ENCODE measurements around the gene ASPA. TPM values are rescaled to one million over a fixed set of nuclear protein-coding genes. Genes with fewer than 3 reads are reported as not detected.

ASPA gene
- polyA plus RNA-seq, 1 of the 3 experiments (the other 2 are of a cell fraction): not detected

DNA sequence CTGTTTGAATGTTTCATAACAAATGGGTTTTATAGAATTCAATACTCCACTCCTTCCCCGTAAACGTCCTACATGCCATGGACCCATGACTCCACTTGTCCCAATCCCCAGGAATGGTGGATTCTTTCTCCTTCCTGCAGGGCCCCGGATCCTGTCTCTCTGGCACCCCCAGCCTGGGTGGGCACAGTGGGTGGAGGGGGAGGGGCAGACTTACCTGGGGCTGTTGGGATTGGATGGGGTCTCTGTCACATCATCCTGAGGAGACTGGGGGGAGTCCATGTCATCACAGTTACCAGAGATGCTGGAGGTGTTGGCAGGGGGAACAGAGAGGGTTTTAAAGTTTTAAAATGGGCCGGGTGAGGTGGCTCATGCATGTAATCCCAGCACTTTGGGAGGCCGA, 68.6 kb downstream of the ASPA start:
- TF ChIP-seq TAF1 (IDR thresholded peaks at IDR 0.05; ENCODE audit: borderline replicate concordance, low read depth, low read length): no peak
- TF ChIP-seq CHD2 (IDR thresholded peaks at IDR 0.05; ENCODE audit: low read length, partially characterized antibody): no peak
- no peak overlapping the region for H3K4me2 ChIP-seq
- no peaks in the 10 kb centered on the region for H3K79me2 ChIP-seq (ENCODE audit: insufficient read depth)
- no peaks in the 10 kb centered on the region for H3F3A ChIP-seq (replicated peaks; ENCODE audit: insufficient read depth)
- H3K4me3 ChIP-seq (ENCODE audit: low read depth in 2 of 2, low read length in 1 of 2): no peak overlapping the region
- H2AFZ ChIP-seq (ENCODE audit: low read depth): no peak overlapping the region
- no peaks in the 10 kb centered on the region for H4K20me1 ChIP-seq (ENCODE audit: insufficient read depth)
- no peaks in the 10 kb centered on the region for H3K9me3 ChIP-seq
- WGBS (ENCODE audit: low lambda C conversion rate): 61% methylated on average over 5 of the region's 5 CpGs
- H3K27me3 ChIP-seq (ENCODE audit: insufficient read depth): peaks cover 16% of the 10 kb centered on the region; the same call in 1 of the 2 replicates
- DNase-seq: no peak
- no peaks in the 10 kb centered on the region for H3K36me3 ChIP-seq (replicated peaks in 1 of 2; ENCODE audit: control insufficient read depth in 1 of 2, insufficient read depth in 2 of 2, low read length in 1 of 2)
- H3K4me1 ChIP-seq (ENCODE audit: control insufficient read depth in 1 of 2, insufficient read depth in 2 of 2, low read depth in 1 of 2, low read length in 1 of 2): no peaks in the 10 kb centered on the region
- H3K9ac ChIP-seq: no peak overlapping the region
- CTCF ChIA-PET: no interaction called here
- no peak overlapping the region for H3K27ac ChIP-seq (ENCODE audit: low read depth in 2 of 2, low read length in 1 of 2)
- POLR2A ChIA-PET: no interaction called here
- no peaks in the 10 kb centered on the region for H3K9me2 ChIP-seq

DNA sequence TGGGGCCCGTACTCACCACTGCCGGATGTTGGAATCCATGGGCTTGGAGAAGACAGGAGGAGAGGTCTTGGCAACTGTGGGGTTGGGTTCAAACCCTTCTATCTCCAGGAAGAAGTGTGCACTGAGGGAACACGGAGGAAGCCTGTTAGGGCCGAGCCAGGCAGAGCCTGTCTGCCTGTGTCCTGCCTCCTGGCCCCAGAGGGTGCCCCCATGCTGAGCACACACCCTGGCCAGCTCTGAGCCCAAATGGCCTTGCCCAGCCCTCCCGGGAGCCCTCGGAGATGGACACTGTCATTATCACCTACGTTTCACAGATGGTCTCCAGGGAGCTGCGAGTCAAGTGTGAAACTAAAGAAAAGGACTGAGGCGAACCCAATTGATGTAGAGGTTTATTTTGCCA, 69.4 kb downstream of the ASPA start:
- 35% methylated on average over 6 of the region's 9 CpGs for WGBS (ENCODE audit: low lambda C conversion rate)
- peaks cover 16% of the 10 kb centered on the region; the same call in 1 of the 2 replicates for H3K27me3 ChIP-seq (ENCODE audit: insufficient read depth)
- H3K27ac ChIP-seq (ENCODE audit: low read depth in 2 of 2, low read length in 1 of 2): no peak overlapping the region
- H3K36me3 ChIP-seq (replicated peaks in 1 of 2; ENCODE audit: control insufficient read depth in 1 of 2, insufficient read depth in 2 of 2, low read length in 1 of 2): no peaks in the 10 kb centered on the region
- no peak overlapping the region for H2AFZ ChIP-seq (ENCODE audit: low read depth)
- no peaks in the 10 kb centered on the region for H3F3A ChIP-seq (replicated peaks; ENCODE audit: insufficient read depth)
- no peaks in the 10 kb centered on the region for H4K20me1 ChIP-seq (ENCODE audit: insufficient read depth)
- ChIA-PET POLR2A (no interaction called here), CTCF (interaction anchor here (1.4 kb wide), 1 partner anchor 12 kb away, joined by 3 read pairs; the partner anchor contains the start of gene TRPV3)
- H3K9ac ChIP-seq: no peak overlapping the region
- no peak for TF ChIP-seq USF1 (IDR thresholded peaks at IDR 0.05; ENCODE audit: borderline replicate concordance, low read depth)
- TF ChIP-seq TCF12 (IDR thresholded peaks at IDR 0.05): no peak
- TF ChIP-seq RFX5 (IDR thresholded peaks at IDR 0.05; ENCODE audit: low read length): no peak
- no peak for TF ChIP-seq IRF3 (IDR thresholded peaks at IDR 0.05; ENCODE audit: low read depth, low read length)
- no peak for TF ChIP-seq SMC3 (IDR thresholded peaks at IDR 0.05; ENCODE audit: low read depth, low read length)
- TF ChIP-seq ELF1 (IDR thresholded peaks at IDR 0.05): no peak
- no peak for TF ChIP-seq FOSL2 (IDR thresholded peaks at IDR 0.05; ENCODE audit: borderline replicate concordance, low read depth)
- H3K4me2 ChIP-seq: no peak overlapping the region
- H3K79me2 ChIP-seq (ENCODE audit: insufficient read depth): no peaks in the 10 kb centered on the region
- H3K9me3 ChIP-seq: no peaks in the 10 kb centered on the region
- no peak for DNase-seq
- no peaks in the 10 kb centered on the region for H3K4me1 ChIP-seq (ENCODE audit: control insufficient read depth in 1 of 2, insufficient read depth in 2 of 2, low read depth in 1 of 2, low read length in 1 of 2)
- H3K4me3 ChIP-seq (ENCODE audit: low read depth in 2 of 2, low read length in 1 of 2): no peak overlapping the region
- no peaks in the 10 kb centered on the region for H3K9me2 ChIP-seq

DNA sequence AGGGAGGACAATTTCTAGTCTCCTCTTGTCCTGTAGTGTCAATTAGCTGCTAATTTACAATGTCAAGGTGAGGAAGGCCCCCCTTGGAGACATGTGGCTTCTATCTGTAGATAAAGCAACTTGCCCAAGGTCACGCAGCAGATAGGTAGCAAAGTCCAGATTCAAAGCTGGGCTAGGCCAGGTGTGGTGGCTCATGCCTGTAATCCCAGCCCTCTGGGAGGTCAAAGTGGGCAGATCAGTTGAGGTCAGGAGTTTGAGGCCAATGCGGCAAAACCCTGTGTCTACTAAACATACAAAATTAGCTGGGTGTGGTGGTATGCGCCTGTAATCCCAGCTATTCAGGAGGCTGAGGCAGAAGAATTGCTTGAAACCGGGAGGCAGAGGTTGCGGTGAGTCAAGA, 70.7 kb downstream of the ASPA start:
- no peaks in the 10 kb centered on the region for H3K4me1 ChIP-seq (ENCODE audit: control insufficient read depth in 1 of 2, insufficient read depth in 2 of 2, low read depth in 1 of 2, low read length in 1 of 2)
- no peak overlapping the region for H2AFZ ChIP-seq (ENCODE audit: low read depth)
- POLR2A ChIA-PET: no interaction called here
- no peak overlapping the region for H3K27ac ChIP-seq (ENCODE audit: low read depth in 2 of 2, low read length in 1 of 2)
- H3K9me3 ChIP-seq: no peaks in the 10 kb centered on the region
- 84% methylated on average over 5 of the region's 5 CpGs for WGBS (ENCODE audit: low lambda C conversion rate)
- H4K20me1 ChIP-seq (ENCODE audit: insufficient read depth): no peaks in the 10 kb centered on the region
- no peak overlapping the region for H3K4me3 ChIP-seq (ENCODE audit: low read depth in 2 of 2, low read length in 1 of 2)
- peaks cover 16% of the 10 kb centered on the region; the same call in 1 of the 2 replicates for H3K27me3 ChIP-seq (ENCODE audit: insufficient read depth)
- H3K9ac ChIP-seq: no peak overlapping the region
- no peak overlapping the region for H3K4me2 ChIP-seq
- H3K9me2 ChIP-seq: no peaks in the 10 kb centered on the region
- H3K36me3 ChIP-seq (replicated peaks in 1 of 2; ENCODE audit: control insufficient read depth in 1 of 2, insufficient read depth in 2 of 2, low read length in 1 of 2): no peaks in the 10 kb centered on the region
- DNase-seq: no peak
- H3K79me2 ChIP-seq (ENCODE audit: insufficient read depth): no peaks in the 10 kb centered on the region
- CTCF ChIA-PET: no interaction called here
- H3F3A ChIP-seq (replicated peaks; ENCODE audit: insufficient read depth): no peaks in the 10 kb centered on the region
- TF ChIP-seq REST (IDR thresholded peaks at IDR 0.05; ENCODE audit: low read depth, low read length) (no peak), FOSL2 (IDR thresholded peaks at IDR 0.05; ENCODE audit: borderline replicate concordance, low read depth) (no peak), RAD21 (IDR thresholded peaks at IDR 0.05; ENCODE audit: low read length) (no peak), EZH2phosphoT487 (IDR thresholded peaks at IDR 0.05; ENCODE audit: borderline replicate concordance, low read depth) (no peak), RCOR1 (IDR thresholded peaks at IDR 0.05; ENCODE audit: low read length) (no peak), JUND (IDR thresholded peaks at IDR 0.05) (no peak), EP300 (IDR thresholded peaks at IDR 0.05; ENCODE audit: borderline replicate concordance in 1 of 2, low read depth in 1 of 2, low read length in 1 of 2) (no peak), NRF1 (IDR thresholded peaks at IDR 0.05; ENCODE audit: low read depth, low read length) (no peak), GABPA (IDR thresholded peaks at IDR 0.05; ENCODE audit: low read depth) (no peak)

Data from SK-N-SH (cell line).